Sigmoid colon (tissue), 7 donors: ENCODE data around the gene C1orf87. TPM values are rescaled to one million over a fixed set of nuclear protein-coding genes. Genes with fewer than 3 reads are reported as not detected.

ENCODE experiments used
- DNase-seq: peaks from one replicate; pipeline ENCODE4 v3.0.0-alpha.2; 2019
- H3K27ac ChIP-seq, 4 donors: fragments of 200-600 bp; sonication (generic); one replicate each; pipeline ENCODE4 v1.5.1; 2016 to 2019; ENCODE audit warnings: mild to moderate bottlenecking in 1 of 4
- H3K27me3 ChIP-seq, 3 donors: fragments of 200-600 bp; sonication (generic); one replicate each; pipeline ENCODE4 v1.5.1; 2019; ENCODE audit warnings: mild to moderate bottlenecking in 1 of 3
- H3K36me3 ChIP-seq, 4 donors: fragments of 200-600 bp; sonication (generic); one replicate each; pipeline ENCODE4 v1.5.1; 2016 to 2019
- H3K4me1 ChIP-seq, 4 donors: fragments of 200-600 bp; sonication (generic); one replicate each; pipeline ENCODE4 v1.5.1; 2017 to 2019
- H3K4me3 ChIP-seq, 4 donors: fragments of 200-600 bp; sonication (generic); one replicate each; pipeline ENCODE4 v1.5.1; 2017 to 2019; ENCODE audit warnings: mild to moderate bottlenecking in 2 of 4, moderate library complexity in 1 of 4
- H3K9me3 ChIP-seq, 4 donors: fragments of 200-600 bp in 3 of 4; sonication (generic) in 3 of 4; one replicate each; pipeline versions ENCODE4 v1.5.1 to v1.6.1; 2013 to 2019
- CTCF ChIP-seq, 4 experiments: fragments of 450-650 bp in 3 of 4; fragments of 200-600 bp in 1 of 4; IDR thresholded peaks; one replicate each; pipeline ENCODE4 v1.5.1; 2016 to 2019; ENCODE audit warnings: antibody characterized with exemption in 4 of 4, mild to moderate bottlenecking in 3 of 4, moderate library complexity in 2 of 4
- EP300 ChIP-seq, 4 donors: sonication (generic); formaldehyde crosslinking; IDR thresholded peaks; one replicate each; pipeline ENCODE4 v1.6.1; 2017; ENCODE audit warnings: antibody characterized with exemption in 4 of 4
- POLR2A ChIP-seq, 2 donors: fragments of 450-650 bp; IDR thresholded peaks; one replicate each; pipeline ENCODE4 v1.6.1; 2016; ENCODE audit warnings: antibody characterized with exemption in 2 of 2, mild to moderate bottlenecking in 2 of 2, moderate library complexity in 2 of 2
- POLR2AphosphoS5 ChIP-seq, 4 donors: sonication (generic); formaldehyde crosslinking; IDR thresholded peaks; one replicate each; pipeline ENCODE4 v1.6.1; 2017; ENCODE audit warnings: antibody characterized with exemption in 4 of 4
- WGBS, 2 donors: extraction: QIAGEN DNeasy Blood & Tissue Kit; methylation state at CpG; one replicate each; pipeline ENCODE4 v1.1.7; 2013; 5-methylcytosine and 5-hydroxymethylcytosine counted together
- intact Hi-C: fragments of 100-400 bp; cut with DNase I; formaldehyde crosslinking; loops from one replicate; pipeline ENCODE4 v1.15.1; 2023
- polyA plus RNA-seq, 3 donors: library from polyadenylated mRNA; stranded (reverse); fragments of 200-250 nt; gene quantifications; one replicate each; pipeline ENCODE4 v1.2.3, GENCODE V29; 2013
- total RNA-seq, 4 donors: library from RNA; depleted of rRNA; stranded (reverse); fragments of >200 nt; gene quantifications; one replicate each; pipeline ENCODE4 v1.1.0, GENCODE V29; 2016
- donor health status: healthy with polysubstance abuse.
- donor health status: Bipolar disorder and iron deficiency.
- donor health status: healthy.

C1orf87 gene
- total and polyA plus RNA-seq, 7 donors: not detected

GRCh38 chr1:60088620-60089155, 15.1 kb upstream of the C1orf87 start:
- no peaks in the 10 kb centered on the region for H3K9me3 ChIP-seq
- H3K4me3 ChIP-seq: no peak overlapping the region
- no peak for DNase-seq
- H3K4me1 ChIP-seq: no peaks in the 10 kb centered on the region
- no peaks in the 10 kb centered on the region for H3K36me3 ChIP-seq
- WGBS, 2 donors: 41 to 69% methylated on average over 5 of the region's 5 CpGs
- intact Hi-C loops: no loop called here
- H3K27me3 ChIP-seq: no peaks in the 10 kb centered on the region
- TF ChIP-seq POLR2AphosphoS5 (IDR thresholded peaks at IDR 0.05): no peak
- no peak for TF ChIP-seq EP300 (IDR thresholded peaks at IDR 0.05)
- no peak for TF ChIP-seq POLR2A (IDR thresholded peaks at IDR 0.05)
- no peak for TF ChIP-seq CTCF (IDR thresholded peaks at IDR 0.05)
- H3K27ac ChIP-seq: no peak overlapping the region

- H3K9me3 ChIP-seq: no peaks in the 10 kb centered on the region
- H3K36me3 ChIP-seq: no peaks in the 10 kb centered on the region
- intact Hi-C loops: no loop called here
- no peak overlapping the region for H3K27ac ChIP-seq
- TF ChIP-seq POLR2AphosphoS5 (IDR thresholded peaks at IDR 0.05) (no peak), POLR2A (IDR thresholded peaks at IDR 0.05) (no peak), CTCF (IDR thresholded peaks at IDR 0.05) (no peak), EP300 (IDR thresholded peaks at IDR 0.05) (no peak)
- no peaks in the 10 kb centered on the region for H3K4me1 ChIP-seq
- no peak overlapping the region for H3K4me3 ChIP-seq
- DNase-seq: no peak
- H3K27me3 ChIP-seq: no peaks in the 10 kb centered on the region
Measured at GRCh38 chr1:60087681-60088080, 14.1 kb upstream of the C1orf87 start.

- 68 to 80% methylated on average over 4 of the region's 4 CpGs for WGBS, 2 donors
- H3K9me3 ChIP-seq: no peaks in the 10 kb centered on the region
- peaks cover 0 to 17% (median 0%) of the 10 kb centered on the region in 3 donors for H3K27me3 ChIP-seq
- H3K27ac ChIP-seq: no peak overlapping the region
- no peak for TF ChIP-seq CTCF (IDR thresholded peaks at IDR 0.05)
- no peak for TF ChIP-seq EP300 (IDR thresholded peaks at IDR 0.05)
- no peak for TF ChIP-seq POLR2A (IDR thresholded peaks at IDR 0.05)
- TF ChIP-seq POLR2AphosphoS5 (IDR thresholded peaks at IDR 0.05): no peak
- H3K4me1 ChIP-seq: peaks cover 0 to 13% (median 2%) of the 10 kb centered on the region in 4 donors
- H3K4me3 ChIP-seq: no peak overlapping the region
- H3K36me3 ChIP-seq: no peaks in the 10 kb centered on the region
- intact Hi-C loops: no loop called here
- no peak for DNase-seq
Measured at GRCh38 chr1:60078182-60078581, 4.6 kb upstream of the C1orf87 start.

- intact Hi-C loops: no loop called here
- peaks cover 0 to 20% (median 0%) of the 10 kb centered on the region in 3 donors for H3K27me3 ChIP-seq
- no peak overlapping the region for H3K4me3 ChIP-seq
- no peaks in the 10 kb centered on the region for H3K36me3 ChIP-seq
- no peak for TF ChIP-seq POLR2AphosphoS5 (IDR thresholded peaks at IDR 0.05)
- no peak for TF ChIP-seq EP300 (IDR thresholded peaks at IDR 0.05)
- TF ChIP-seq POLR2A (IDR thresholded peaks at IDR 0.05): no peak
- TF ChIP-seq CTCF (IDR thresholded peaks at IDR 0.05): no peak
- DNase-seq: no peak
- H3K9me3 ChIP-seq: no peaks in the 10 kb centered on the region
- WGBS, 2 donors: 62 to 69% methylated on average over 1 of the region's 1 CpG
- H3K4me1 ChIP-seq: no peaks in the 10 kb centered on the region
- no peak overlapping the region for H3K27ac ChIP-seq
Measured at GRCh38 chr1:60071296-60071695, 2.3 kb downstream of the C1orf87 start.

GRCh38 chr1:60069691-60070090, 3.9 kb downstream of the C1orf87 start:
- WGBS, 2 donors: 98 to 100% methylated on average over 1 of the region's 1 CpG
- no peak for DNase-seq
- no peaks in the 10 kb centered on the region for H3K36me3 ChIP-seq
- no peak overlapping the region for H3K27ac ChIP-seq
- peaks cover 0 to 18% (median 0%) of the 10 kb centered on the region in 3 donors for H3K27me3 ChIP-seq
- intact Hi-C loops: no loop called here
- TF ChIP-seq EP300 (IDR thresholded peaks at IDR 0.05) (no peak), POLR2AphosphoS5 (IDR thresholded peaks at IDR 0.05) (no peak), CTCF (IDR thresholded peaks at IDR 0.05) (no peak), POLR2A (IDR thresholded peaks at IDR 0.05) (no peak)
- no peaks in the 10 kb centered on the region for H3K4me1 ChIP-seq
- H3K9me3 ChIP-seq: no peaks in the 10 kb centered on the region
- no peak overlapping the region for H3K4me3 ChIP-seq
